ENCODE measurements around the gene DCLK1.

DNA sequence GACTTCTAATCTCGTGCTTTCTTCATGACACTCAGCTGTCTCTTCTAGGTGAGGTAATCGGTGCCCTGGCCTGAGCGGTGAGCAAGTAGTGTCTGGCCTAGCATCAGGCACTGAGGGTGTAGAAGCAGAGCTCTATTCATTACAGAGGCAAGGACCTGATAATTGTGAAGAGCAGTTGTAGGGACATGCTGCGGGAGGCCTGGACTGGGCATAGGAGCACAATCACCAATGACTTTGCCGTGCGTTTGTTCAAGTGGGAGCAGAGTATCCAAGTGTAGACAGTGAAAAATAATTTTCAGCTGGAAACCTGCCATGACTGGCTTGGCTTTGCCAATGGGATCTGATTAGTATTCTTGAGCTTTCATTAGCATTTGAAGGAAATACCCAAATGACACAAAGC is 32.1 kb upstream of the DCLK1 start:
- TF ChIP-seq POLR2A (IDR thresholded peaks at IDR 0.05) (no peak), EP300 (IDR thresholded peaks at IDR 0.05) (no peak), POLR2AphosphoS5 (IDR thresholded peaks at IDR 0.05) (no peak)
- TF ChIP-seq, protein P1, sequence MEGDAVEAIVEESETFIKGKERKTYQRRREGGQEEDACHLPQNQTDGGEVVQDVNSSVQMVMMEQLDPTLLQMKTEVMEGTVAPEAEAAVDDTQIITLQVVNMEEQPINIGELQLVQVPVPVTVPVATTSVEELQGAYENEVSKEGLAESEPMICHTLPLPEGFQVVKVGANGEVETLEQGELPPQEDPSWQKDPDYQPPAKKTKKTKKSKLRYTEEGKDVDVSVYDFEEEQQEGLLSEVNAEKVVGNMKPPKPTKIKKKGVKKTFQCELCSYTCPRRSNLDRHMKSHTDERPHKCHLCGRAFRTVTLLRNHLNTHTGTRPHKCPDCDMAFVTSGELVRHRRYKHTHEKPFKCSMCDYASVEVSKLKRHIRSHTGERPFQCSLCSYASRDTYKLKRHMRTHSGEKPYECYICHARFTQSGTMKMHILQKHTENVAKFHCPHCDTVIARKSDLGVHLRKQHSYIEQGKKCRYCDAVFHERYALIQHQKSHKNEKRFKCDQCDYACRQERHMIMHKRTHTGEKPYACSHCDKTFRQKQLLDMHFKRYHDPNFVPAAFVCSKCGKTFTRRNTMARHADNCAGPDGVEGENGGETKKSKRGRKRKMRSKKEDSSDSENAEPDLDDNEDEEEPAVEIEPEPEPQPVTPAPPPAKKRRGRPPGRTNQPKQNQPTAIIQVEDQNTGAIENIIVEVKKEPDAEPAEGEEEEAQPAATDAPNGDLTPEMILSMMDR (IDR thresholded peaks at IDR 0.05), result no peak

Measured in suprapubic skin (tissue), 4 donors.